ENCODE measurements around the gene SMPDL3A. TPM values are rescaled to one million over a fixed set of nuclear protein-coding genes. Genes with fewer than 3 reads are reported as not detected.

SMPDL3A gene
- total and polyA plus RNA-seq, 2 donors (not counting 3 experiments of a cell fraction or from before 2014, with no cell fraction given), result 4.1 to 4.2 TPM

- no peaks in the 10 kb centered on the region for H4K20me1 ChIP-seq (replicated peaks; ENCODE audit: control insufficient read depth, extremely low read depth, insufficient read depth, low read length)
- H3K9me3 ChIP-seq (replicated peaks; ENCODE audit: control insufficient read depth, insufficient read depth, low read length), result no peaks in the 10 kb centered on the region
- no peak for FAIRE-seq
- no peak overlapping the region for H2AFZ ChIP-seq (ENCODE audit: low read depth, low read length)
- intact Hi-C loops (cut with micrococcal nuclease) (no loop called here), dilution Hi-C loops (cut with MboI; ENCODE audit: extremely low pct_ligation_motif_present, low sequenced_read_pairs) (no loop called here)
- H3K4me1 ChIP-seq (ENCODE audit: control insufficient read depth, extremely low read depth, insufficient read depth, low read length), result no peaks in the 10 kb centered on the region
- no peak overlapping the region for H3K4me3 ChIP-seq (replicated peaks in 1 of 3; ENCODE audit: insufficient read depth in 1 of 3, low read depth in 1 of 3, low read length in 3 of 3)
- no peak overlapping the region for H3K9ac ChIP-seq (replicated peaks; ENCODE audit: extremely low read depth, insufficient read depth, low read length)
- H3K36me3 ChIP-seq (ENCODE audit: control insufficient read depth in 2 of 2, extremely low read depth in 1 of 2, insufficient read depth in 2 of 2, low read length in 2 of 2), result no peaks in the 10 kb centered on the region
- ChIA-PET CTCF (interaction anchor here (0.6 kb wide), 1 partner anchor 10 kb away, joined by 3 read pairs; no protein-coding TSS in a partner anchor), POLR2A (no interaction called here)
- H3K9me1 ChIP-seq (replicated peaks; ENCODE audit: control insufficient read depth, extremely low read depth, insufficient read depth, low read length), result no peaks in the 10 kb centered on the region
- no peaks in the 10 kb centered on the region for H3K79me2 ChIP-seq (ENCODE audit: control insufficient read depth, insufficient read depth, low read length)
- no peak overlapping the region for H3K4me2 ChIP-seq (ENCODE audit: insufficient read depth, low read length)
- no peak for DNase-seq (ENCODE audit: low read depth, low spot score)
- TF ChIP-seq POLR2AphosphoS5 (IDR thresholded peaks at IDR 0.05; ENCODE audit: insufficient read depth, low read depth, low read length) (no peak), MYC (IDR thresholded peaks at IDR 0.05; ENCODE audit: low read depth, low read length) (no peak), EZH2 (IDR thresholded peaks at IDR 0.05; ENCODE audit: borderline replicate concordance, low read depth, low read length, severe bottlenecking) (no peak)
- BruUV-seq (replicated peaks), result no TSS peak
- H3K27ac ChIP-seq (ENCODE audit: insufficient read depth, low read depth, low read length), result no peak overlapping the region
- H3K27me3 ChIP-seq (ENCODE audit: control insufficient read depth in 2 of 2, insufficient read depth in 2 of 2, low read length in 2 of 2), result no peaks in the 10 kb centered on the region
These were observed 19.2 kb downstream of the SMPDL3A start for GRCh38 chr6:122808121-122808885.

- CTCF ChIA-PET, result interaction anchor here (0.9 to 1.1 kb wide), 2 partner anchors 10 to 14 kb away, joined by 3 to 4 read pairs; no protein-coding TSS in a partner anchor
- intact Hi-C loops (cut with micrococcal nuclease), result no loop called here
- FAIRE-seq, result no peak
- Histone ChIP-seq H3K4me2 (ENCODE audit: insufficient read depth, low read length) (no peak overlapping the region), H3K27me3 (ENCODE audit: control insufficient read depth in 2 of 2, insufficient read depth in 2 of 2, low read length in 2 of 2) (no peaks in the 10 kb centered on the region), H4K20me1 (replicated peaks; ENCODE audit: control insufficient read depth, extremely low read depth, insufficient read depth, low read length) (no peaks in the 10 kb centered on the region), H3K36me3 (ENCODE audit: control insufficient read depth in 2 of 2, extremely low read depth in 1 of 2, insufficient read depth in 2 of 2, low read length in 2 of 2) (no peaks in the 10 kb centered on the region), H3K4me1 (ENCODE audit: control insufficient read depth, extremely low read depth, insufficient read depth, low read length) (no peaks in the 10 kb centered on the region), H3K9ac (replicated peaks; ENCODE audit: extremely low read depth, insufficient read depth, low read length) (no peak overlapping the region), H3K4me3 (replicated peaks in 1 of 3; ENCODE audit: insufficient read depth in 1 of 3, low read depth in 1 of 3, low read length in 3 of 3) (no peak overlapping the region), H3K79me2 (ENCODE audit: control insufficient read depth, insufficient read depth, low read length) (no peaks in the 10 kb centered on the region), H3K9me3 (replicated peaks; ENCODE audit: control insufficient read depth, insufficient read depth, low read length) (no peaks in the 10 kb centered on the region), H3K9me1 (replicated peaks; ENCODE audit: control insufficient read depth, extremely low read depth, insufficient read depth, low read length) (no peaks in the 10 kb centered on the region), H3K27ac (ENCODE audit: insufficient read depth, low read depth, low read length) (no peak overlapping the region), H2AFZ (ENCODE audit: low read depth, low read length) (no peak overlapping the region)
- TF ChIP-seq MYC (IDR thresholded peaks at IDR 0.05; ENCODE audit: low read depth, low read length) (no peak), POLR2A (IDR thresholded peaks at IDR 0.05; ENCODE audit: low read depth, low read length) (no peak), MAX (IDR thresholded peaks at IDR 0.05; ENCODE audit: insufficient read depth, insufficient read length) (no peak), POLR2AphosphoS5 (IDR thresholded peaks at IDR 0.05; ENCODE audit: insufficient read depth, low read depth, low read length) (no peak), EZH2 (IDR thresholded peaks at IDR 0.05; ENCODE audit: borderline replicate concordance, low read depth, low read length, severe bottlenecking) (no peak), CTCF (IDR thresholded peaks at IDR 0.05; ENCODE audit: extremely low read depth in 1 of 2, insufficient read depth in 1 of 2, low read depth in 1 of 2, low read length in 2 of 2) (no peak), GATA2 (IDR thresholded peaks at IDR 0.05; ENCODE audit: insufficient read depth, insufficient read length, low read depth, low read length) (no peak), JUN (IDR thresholded peaks at IDR 0.05; ENCODE audit: borderline replicate concordance, insufficient read depth, insufficient read length, low read depth) (no peak), FOS (IDR thresholded peaks at IDR 0.05; ENCODE audit: borderline replicate concordance, insufficient read depth, low read length) (no peak)
- dilution Hi-C loops (cut with MboI; ENCODE audit: extremely low pct_ligation_motif_present, low sequenced_read_pairs), result no loop called here
- POLR2A ChIA-PET, result no interaction called here
- DNase-seq (ENCODE audit: low read depth, low spot score), result no peak
- BruUV-seq (replicated peaks), result no TSS peak
These were observed 19.9 kb downstream of the SMPDL3A start for GRCh38 chr6:122809001-122809400.

All from endothelial cell of umbilical vein (primary cell).